GM12891 (cell line): ENCODE data around the gene PRSS27.

Source experiments
- POLR2A ChIP-seq: IDR thresholded peaks from 2 replicates; pipeline ENCODE4 v1.6.1; 2011; ENCODE audit warnings: low read depth, low read length, control low read depth
- POLR2AphosphoS5 ChIP-seq: IDR thresholded peaks from 2 replicates; pipeline ENCODE4 v1.6.1; 2011; ENCODE audit warnings: low read depth, low read length, control low read depth
- SPI1 ChIP-seq: IDR thresholded peaks from 2 replicates; pipeline ENCODE4 v1.6.1; 2011; ENCODE audit warnings: low read depth, low read length, control low read depth
- TAF1 ChIP-seq: IDR thresholded peaks from 2 replicates; pipeline ENCODE4 v1.6.1; 2011; ENCODE audit warnings: low read depth, low read length, control low read depth

DNA sequence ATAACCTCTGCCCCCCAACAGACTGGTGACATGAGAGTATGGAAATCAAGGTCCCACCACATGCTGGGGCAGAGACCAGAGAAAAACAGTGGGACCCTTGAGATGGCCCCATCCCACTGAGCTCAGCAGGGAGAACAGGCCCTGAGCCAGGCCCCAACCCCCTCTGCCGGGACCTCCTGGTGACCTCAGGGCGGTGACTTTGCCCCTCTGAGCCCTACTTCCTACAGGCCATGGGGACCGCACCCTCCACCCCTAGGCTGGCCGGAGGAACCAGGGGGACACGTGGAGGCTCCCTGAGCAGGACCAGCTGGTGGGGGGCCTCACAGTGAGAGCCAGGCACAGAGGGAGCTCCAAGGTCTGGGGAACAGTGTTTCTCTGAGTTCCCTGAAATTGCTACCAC, 18.6 kb upstream of the PRSS27 start:
- TF ChIP-seq POLR2AphosphoS5, result no peak
- no peak for TF ChIP-seq SPI1
- no peak for TF ChIP-seq POLR2A
- TF ChIP-seq TAF1, result no peak
